GM18498 (cell line): Measurements from ENCODE around the gene C22orf42.
"Not testable (repeated sequence)": the region's sequence is repeated elsewhere in the genome, so short reads cannot be mapped to it uniquely, and the experiment has no call there.

Source experiments
- ATAC-seq: cut with Tn5 transposase; IDR thresholded peaks from one replicate; pipeline ENCODE4 v1.9.1; 2021; ENCODE audit warnings: mild to moderate bottlenecking, moderate library complexity; ENCODE audit not compliant: unreplicated experiment

The C22orf42 gene

DNA sequence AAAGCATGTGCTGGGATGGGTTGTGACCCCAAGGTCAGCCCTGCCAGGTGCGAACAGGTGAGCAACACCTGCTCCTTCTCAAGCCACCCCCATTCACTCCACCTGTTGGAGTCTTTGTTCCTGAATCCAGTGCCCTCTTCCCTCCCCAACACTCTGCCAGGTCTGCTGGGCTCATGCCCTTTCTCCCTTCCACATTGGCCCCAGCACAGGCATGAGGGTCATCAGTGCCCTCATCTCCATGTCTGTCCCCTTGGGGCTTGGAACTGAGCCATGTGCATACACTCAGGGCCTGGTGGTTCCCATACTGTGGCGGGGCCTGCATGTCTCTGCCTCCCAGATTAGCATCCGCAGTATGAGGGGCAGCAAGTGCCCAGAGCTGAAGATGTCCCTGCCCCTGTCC lies 26.7 kb upstream of the C22orf42 start:
- no peak for ATAC-seq

DNA sequence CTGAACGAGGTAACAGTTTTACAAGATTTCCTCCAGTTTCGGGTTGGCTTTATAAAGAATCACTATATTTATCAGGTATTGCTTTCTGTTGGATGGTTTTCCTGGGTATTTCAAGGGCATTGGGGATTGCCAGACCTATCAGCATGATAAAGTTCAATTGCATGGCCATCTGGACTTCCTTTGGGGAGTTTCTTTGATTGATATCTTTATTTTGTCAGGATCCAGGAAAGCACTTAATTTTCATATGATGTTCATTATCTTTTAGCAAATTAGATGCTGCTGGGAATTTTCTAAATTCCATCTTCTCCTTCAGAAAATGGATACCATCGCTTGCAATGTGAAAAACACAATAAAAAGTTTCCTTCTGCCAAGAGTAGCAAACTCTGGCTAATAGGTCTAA lies 24.5 kb upstream of the C22orf42 start:
- no peak for ATAC-seq

DNA sequence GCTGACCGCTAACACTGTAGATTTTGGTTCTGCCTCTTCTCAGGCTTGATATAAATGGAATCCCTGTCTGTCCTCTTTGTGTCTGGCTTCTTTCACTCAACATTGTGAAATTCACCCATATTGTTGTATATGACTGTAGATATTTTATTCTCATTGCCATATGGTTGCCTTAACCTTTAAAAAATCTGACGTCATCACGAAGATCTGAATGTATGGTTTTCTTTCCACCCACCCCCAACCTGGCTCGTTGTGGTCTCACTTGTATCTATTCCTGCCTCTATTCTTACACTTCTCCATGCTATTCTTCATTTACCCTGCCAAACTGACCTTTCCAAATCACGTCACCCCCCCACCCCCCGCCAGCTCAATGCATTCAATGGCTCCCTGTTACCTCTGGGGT lies 21.9 kb upstream of the C22orf42 start:
- no peak for ATAC-seq

DNA sequence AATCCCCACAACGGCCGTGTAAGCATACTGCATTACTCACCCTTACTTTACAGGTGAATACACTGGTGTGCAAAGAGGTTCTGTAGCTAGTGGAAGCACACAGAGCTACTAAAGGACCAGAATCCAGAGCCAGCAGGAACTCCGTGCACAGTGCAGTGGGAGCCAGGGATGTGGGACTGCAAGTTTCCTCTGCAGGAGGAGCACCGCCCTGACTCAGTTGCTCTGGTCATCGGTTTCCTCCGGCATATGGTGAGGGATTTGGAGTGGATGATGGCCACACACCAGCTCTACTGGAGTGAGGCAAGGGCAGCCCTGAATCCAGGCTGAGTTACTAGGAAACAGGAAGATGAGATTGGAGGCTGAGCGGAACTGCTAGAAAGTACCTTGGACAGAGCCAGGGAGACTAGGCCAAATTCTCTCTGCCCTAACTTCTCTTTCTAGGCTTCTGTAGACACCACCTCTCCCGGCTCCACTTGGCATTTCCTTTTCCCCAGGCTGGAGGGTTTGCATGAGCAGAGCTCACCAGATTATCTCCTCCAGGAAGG lies 18.2 kb upstream of the C22orf42 start:
- ATAC-seq = no peak

DNA sequence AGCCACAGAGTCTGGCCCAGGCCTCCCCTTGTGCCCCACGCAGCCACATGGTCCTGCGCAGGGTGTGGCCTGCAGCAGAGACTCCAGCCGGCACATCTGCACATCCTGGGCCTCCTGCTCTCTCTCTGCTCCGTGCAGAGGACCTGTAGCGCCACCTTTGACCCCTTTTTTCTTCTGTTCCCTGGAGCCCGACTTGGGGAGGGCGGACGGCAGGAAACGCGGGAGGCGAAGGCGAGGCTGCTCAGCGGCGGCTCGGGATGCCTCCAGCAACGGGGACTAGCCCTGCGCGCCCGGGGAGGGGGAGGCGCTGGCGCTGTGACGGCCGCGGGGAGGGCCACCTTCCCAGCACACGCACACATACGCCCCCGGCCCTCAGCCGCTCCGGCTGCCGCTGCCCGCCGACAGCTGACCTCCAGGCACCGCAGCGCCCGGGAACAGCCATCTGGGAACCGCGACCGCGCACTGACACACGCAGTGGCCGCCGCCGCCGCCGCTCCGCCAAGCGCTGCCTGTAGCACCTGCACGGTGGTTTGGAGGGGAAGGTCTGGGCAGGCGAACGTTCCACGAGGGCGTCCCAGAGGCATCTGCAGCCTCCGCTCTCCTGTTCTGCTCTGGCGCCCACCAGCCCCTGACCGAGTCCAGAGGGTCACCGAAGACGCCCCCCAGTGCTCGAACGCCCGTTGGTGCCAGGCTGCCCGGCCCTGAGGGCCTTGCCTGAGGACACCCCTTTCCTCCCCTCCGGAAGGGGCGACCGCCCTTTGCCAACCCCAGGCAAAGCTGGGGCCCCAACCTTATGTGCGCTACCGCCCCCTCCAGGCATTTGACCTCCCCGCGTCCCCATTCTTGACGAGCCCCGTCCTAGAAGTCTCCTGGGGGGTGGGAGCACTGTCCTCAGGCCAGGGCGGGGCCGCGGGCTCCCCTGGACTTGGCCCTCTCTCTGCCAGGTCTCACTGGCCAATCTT lies 16.9 kb upstream of the C22orf42 start:
- ATAC-seq = no peak

DNA sequence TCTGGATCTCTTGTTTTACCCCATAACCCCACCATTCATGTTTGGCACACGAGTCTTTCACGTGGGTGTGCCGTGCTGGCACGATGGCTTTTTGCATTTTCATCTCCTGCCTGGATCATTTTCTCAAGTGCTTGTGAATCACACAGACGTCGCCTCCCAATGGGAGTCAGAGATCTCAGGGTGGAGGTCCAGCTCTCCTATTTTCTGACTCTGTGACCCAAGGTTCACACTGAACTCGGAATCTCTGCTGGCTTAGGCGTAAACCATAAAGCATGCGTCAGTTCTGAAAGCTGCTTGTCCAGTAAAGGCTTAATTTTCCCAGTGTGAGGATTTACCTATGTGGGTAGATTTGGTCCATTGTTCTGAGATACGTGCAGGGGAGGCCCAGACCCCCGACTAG lies 16.0 kb upstream of the C22orf42 start:
- no peak for ATAC-seq

DNA sequence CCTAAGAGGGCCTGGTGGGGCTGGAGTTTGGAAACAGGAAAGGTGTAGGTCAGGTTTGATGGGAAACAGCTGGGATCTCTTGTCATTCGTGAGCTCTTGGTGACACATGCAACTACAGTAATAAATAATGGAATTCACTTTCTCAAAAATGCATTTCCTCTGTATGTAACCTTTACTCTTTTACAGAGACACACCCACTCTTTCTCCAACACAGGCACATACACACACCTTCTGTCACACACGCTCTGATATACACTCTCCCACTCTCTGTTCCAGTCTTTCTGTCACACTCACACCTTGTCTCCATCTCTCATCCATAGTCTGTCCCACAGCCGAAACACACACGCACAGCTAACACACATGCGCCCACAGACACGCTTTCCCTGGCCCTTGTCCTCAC lies 6.6 kb upstream of the C22orf42 start:
- ATAC-seq = no peak

DNA sequence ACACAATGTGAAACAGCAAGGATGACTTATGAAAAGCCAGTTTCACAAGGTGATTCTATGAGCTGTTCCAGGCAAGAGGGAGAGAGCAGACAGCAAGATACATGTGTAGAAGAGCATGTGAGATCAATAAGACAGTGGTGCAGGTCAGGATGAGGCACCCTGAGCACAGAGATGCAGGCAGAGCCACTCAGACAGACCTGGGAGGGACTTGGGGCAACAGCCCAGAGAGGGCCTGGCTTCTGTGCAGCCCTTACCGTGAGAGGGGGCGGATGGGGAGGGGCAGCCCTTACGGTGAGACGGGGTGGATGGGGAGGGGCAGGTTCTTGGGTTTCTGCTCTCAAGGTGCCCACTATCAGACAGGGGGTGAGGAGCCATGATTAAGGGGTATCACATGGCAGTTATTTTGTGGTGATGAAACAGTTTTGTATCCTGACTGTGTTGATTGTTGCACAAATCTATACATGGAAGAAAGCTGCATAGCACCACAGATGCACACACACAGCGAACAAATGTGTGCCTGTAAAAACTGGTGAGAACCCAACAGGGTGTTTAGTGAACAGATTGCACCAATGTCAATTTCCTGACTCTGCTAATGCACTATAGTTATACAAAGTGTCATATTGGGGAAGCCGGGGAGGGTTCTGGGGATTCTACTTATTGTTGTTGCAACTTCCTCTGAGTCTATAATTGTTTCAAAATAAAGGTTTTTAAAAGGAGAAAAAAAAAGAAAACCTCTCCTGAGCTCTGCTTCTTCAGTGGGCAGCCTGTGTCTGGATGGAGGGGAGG lies 5.2 kb upstream of the C22orf42 start:
- ATAC-seq = no peak

DNA sequence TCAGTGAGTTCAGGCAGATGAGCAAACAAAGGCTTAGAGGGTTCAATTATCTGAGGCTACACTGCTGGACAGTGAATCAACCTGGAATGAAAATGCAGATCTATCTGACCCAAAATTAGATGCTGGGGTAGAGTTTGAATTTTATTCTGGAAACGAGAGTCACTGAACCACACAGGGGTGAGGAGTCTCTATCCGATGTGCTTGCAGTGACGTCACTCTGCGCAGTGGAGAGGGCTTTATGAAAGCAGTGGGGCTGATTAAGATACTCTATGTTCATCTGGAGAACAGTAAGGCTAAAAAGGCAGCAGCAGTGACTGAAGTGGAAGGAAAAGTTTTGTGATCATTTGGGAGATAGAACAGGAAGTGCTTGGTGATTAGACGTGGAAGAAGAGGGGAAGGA lies 1.3 kb upstream of the C22orf42 start:
- not testable (repeated sequence) for ATAC-seq

DNA sequence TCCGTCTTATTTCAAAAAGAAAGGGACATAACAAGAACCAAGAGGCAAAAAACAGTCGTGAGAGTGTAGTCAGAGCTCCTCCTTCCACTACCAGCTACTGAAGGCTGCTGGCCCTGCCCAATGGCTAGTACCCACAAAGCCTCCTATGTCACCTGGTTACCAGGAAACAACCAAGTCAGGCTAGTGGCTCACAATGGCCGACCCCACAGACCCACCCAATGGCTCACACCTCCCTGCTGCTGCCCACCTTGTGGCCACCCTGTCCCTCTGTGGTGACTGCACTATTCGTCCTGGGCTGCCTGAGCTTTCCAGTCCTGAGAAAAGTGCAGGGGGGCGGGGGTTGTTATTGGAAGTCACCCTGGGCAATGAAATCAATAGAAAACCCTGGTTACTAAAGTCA lies 1.5 kb downstream of the C22orf42 start:
- not testable (repeated sequence) for ATAC-seq

DNA sequence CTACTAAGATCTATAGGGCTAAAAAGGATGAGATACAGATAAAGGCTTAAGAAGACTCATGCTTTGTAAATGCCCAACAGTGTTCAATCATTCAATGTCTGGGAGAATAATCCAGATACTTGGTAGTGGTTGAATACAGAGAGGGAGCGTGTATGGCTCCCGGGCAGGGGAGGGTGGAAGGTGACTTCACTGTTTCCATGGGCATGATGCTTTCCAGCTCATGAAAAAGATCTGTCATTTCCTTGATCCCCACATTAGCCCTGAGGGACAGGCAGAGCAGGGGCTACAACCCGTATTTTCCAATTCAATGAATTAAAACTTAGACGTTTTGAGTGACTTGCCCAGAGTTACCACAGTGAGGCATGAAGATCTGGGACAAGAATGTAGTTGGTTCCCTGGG lies 4.4 kb downstream of the C22orf42 start:
- ATAC-seq = not testable (repeated sequence)

DNA sequence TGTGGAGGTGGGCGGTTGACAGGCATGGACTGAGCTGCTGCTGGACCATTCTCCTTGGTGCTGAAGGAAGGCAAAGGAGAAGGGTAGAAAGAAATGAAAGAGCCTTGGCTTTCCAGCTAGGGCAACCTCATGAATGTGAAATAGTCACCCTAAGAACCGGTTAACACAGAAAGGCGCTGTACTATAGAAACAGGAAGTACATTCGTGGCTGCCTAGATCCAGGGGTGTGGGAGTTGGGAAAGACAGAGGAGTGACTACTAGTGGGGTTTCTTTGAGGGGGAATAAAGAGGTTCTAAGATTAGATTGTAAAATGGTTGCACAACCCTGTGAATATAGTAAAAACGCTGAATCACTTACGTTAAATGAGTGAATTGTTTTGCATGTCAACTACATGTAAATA lies 7.5 kb downstream of the C22orf42 start:
- ATAC-seq = not testable (repeated sequence)

DNA sequence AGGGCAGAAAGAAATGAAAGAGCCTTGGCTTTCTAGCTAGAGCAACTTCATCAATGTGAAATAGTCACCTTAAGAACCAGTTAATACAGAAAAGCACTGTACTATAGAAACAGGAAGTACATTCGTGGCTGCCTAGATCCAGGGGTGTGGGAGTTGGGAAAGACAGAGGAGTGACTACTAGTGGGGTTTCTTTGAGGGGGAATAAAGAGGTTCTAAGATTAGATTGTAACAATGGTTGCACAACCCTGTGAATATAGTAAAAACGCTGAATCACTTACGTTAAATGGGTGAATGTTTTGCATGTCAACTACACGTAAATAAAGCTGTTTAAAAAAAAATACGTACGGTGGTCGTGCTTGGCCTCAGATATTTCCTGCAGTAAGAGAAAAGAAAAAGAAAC lies 8.5 kb downstream of the C22orf42 start:
- not testable (repeated sequence) for ATAC-seq

DNA sequence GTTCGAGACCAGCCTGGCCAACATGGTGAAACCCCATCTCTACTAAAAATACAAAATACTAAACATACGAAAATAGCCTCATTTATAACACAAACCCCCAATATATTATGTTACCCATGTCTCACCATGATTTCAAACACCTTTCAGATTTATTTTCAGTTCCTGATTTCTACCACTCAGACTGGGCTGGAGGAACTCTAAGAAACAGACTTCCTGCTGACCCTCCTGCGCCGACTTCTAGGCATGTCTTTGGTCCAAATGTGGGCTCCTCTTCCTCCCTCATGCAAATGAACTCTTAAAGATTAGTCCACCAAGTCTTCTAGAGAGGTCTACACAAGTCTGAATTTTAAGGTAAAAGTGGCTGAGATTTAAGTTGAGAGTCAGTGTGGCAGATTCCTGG lies 10.7 kb downstream of the C22orf42 start:
- ATAC-seq = not testable (repeated sequence)

DNA sequence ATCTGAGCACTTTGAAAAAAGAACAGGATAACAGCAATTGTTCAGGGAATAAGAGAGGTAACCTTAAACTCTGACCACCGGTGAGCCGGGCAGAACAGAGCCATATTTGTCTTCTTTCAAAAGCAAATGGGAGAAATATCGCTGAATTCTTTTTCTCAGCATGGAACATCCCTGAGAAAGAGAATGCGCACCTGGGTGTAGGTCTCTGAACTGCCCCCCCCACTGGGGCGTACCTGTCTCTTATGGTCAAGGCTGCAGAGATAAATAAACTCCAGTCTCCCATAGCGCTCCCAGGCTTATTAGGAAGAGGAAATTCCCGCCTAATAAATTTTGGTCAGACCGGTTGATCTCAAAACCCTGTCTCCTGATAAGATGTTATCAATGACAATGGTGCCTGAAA lies 12.0 kb downstream of the C22orf42 start:
- ATAC-seq = not testable (repeated sequence)

DNA sequence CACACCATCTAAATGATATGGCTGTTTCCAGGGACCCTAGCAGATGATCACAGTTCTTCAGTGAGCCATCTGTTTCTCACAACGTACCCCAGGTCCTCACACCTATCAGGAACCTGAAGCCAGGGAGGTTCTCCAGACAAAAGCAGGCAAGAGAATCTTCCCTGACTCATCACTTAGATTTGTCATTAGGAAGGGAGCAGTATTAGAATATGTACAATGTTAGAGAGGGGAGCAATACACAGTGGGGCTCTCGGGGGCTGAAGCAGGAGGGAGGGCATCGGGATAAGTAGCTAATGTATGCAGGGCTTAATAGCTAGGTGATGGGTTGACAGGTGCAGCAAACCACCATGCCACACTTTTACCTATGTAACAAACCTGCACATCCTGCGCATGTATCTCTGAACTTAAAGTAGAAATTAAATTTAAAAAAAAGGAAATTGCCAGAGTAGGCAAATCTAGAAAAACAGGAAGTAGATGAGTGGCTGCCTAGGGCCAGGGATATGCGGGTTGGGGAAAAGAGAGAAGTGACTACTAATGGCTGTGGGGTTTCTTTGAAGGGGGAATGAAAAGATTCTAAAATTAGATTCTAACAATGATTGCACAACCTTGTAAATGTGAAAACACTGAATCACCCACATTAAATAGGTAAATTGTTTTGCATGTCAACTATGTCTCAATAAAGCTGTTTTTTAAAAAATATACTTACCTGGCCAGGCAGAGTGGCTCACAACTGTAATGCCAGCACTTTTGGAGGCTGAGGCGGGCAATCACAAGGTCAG lies 14.4 kb downstream of the C22orf42 start:
- ATAC-seq = no peak

DNA sequence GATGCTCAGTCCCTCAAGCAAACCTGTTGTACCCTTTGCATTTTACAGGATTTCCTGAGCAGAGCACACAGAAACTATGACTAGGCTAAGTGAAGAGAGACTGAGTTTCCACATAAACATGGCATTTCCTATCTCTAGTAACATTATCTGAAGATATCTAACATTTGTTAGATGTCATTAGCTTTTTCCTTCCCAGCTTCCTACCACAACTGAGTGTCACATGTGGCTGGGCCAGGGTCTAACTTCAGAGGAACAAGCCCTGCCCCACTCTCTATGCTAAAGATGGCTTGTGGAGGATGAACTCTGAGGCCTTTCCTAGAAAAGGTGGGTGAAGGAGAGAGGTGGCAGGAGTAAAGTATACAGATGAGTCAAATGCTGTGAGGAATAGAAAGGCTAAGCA lies 16.5 kb downstream of the C22orf42 start:
- ATAC-seq = no peak

DNA sequence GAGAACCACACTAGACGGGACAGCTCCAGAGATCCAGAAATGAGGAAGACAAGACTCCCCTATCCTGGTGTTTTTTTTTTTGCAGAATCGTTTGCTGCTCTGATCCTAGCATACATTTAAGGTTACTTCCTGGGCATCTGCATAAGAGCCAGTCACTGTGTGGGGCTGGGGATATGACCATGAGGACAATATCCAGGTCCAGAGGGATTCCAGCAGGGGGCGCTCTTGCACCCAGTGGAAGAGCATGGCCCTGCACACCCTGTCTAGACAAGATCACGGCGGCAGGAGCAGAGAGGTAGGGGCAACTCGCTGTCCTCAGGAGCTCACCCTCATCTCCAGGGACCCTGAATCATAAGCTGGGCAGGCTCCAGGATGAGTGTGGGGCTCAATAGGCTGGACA lies 18.4 kb downstream of the C22orf42 start:
- ATAC-seq = not testable (repeated sequence)

DNA sequence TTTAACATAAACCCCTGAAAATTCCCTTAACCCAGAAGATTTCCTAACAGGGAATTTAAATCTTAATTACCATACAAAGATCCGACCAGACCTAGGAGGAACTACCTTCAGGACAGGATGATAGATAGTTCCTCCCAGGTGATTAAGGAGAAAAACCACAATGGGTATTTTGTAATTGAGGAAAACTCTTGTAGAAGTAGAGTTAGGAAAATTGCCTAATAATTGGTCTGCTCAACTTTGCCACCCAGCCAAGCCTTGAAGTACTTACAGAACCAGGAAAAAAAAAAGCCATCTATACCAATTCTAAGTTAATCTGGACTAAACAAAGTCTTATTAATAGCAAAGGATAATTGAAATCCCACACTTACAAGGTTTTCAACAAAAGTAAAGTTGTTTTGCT lies 20.5 kb downstream of the C22orf42 start:
- ATAC-seq = not testable (repeated sequence)

DNA sequence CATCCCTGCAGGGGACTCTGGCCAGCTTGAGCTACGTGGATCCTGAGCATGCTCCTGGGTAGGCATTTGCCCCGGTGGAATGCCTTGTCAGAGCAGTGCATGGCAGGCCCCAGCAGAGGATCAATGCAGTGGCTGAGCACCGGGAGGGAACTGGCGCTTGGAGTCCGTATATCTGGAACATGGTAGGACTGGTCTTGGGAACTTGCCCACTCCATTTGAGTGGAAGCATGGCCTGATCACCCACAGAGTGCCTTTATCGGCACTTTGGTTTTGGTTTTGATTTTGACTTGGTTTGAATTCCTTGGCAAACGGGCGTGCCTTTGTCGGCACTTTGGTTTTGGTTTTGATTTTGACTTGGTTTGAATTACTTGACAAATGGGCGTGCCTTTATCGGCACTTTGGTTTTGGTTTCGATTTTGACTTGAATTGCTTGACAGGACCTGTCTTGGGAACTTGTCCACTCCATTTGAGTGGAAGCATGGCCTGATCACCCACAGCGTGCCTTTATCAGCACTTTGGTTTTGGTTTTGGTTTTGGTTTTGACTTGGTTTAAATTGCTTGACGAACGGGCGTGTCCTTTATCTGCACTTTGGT lies 21.3 kb downstream of the C22orf42 start:
- ATAC-seq = not testable (repeated sequence)
